NCI-H1417 (cell line): ENCODE results near the gene PATL1.
"Not testable (repeated sequence)": the region's sequence is repeated elsewhere in the genome, so short reads cannot be mapped to it uniquely, and the experiment has no call there.

Source experiments
- DNase-seq, 3 experiments: peaks; one replicate each; lab custom pipeline; 2025; lab: John Stamatoyannopoulos, UW

PATL1 gene, protein sequence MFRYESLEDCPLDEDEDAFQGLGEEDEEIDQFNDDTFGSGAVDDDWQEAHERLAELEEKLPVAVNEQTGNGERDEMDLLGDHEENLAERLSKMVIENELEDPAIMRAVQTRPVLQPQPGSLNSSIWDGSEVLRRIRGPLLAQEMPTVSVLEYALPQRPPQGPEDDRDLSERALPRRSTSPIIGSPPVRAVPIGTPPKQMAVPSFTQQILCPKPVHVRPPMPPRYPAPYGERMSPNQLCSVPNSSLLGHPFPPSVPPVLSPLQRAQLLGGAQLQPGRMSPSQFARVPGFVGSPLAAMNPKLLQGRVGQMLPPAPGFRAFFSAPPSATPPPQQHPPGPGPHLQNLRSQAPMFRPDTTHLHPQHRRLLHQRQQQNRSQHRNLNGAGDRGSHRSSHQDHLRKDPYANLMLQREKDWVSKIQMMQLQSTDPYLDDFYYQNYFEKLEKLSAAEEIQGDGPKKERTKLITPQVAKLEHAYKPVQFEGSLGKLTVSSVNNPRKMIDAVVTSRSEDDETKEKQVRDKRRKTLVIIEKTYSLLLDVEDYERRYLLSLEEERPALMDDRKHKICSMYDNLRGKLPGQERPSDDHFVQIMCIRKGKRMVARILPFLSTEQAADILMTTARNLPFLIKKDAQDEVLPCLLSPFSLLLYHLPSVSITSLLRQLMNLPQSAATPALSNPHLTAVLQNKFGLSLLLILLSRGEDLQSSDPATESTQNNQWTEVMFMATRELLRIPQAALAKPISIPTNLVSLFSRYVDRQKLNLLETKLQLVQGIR

DNA sequence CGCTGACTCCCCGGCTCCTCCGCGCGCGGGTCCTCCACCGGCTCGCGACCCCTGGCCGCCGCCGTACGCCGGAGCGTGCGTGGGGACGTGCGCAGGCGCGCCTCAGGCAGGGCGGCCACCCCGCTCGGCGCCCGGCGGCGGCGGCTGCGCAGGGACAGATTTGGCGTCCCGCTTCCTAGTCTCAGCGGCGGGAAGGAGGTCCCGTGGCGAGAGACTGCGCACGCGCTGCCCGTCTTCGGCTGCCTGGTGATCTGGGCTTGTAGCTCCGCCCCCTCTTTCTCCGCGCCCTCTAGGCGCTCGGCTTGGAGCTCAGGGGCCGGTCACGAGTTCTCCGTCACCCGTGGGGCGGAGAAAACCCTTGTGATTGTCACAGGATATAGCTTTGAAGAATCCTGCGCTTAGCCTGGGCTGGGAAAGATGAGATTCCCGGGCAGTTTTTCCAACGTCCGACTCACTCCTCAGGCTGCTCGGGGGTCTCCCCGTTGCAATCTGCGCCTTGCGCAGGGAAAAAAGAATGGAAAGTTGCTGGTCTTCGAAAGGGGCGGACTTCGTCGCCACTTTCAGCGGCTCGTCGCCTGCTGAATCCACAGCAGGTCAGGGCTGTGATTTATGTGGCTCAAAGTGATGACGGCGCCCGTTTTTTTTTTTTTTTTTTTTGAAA is at the start of gene PATL1:
PATL1 (minus strand) TSS at position 88 of the 661 bp plus-strand sequence. CDS start 142 bp downstream, outside the sequence.
- peak; percentile 97 to 99 (median 98) for DNase-seq

- no peak for DNase-seq
These were observed 47.2 kb upstream of the PATL1 start for GRCh38 chr11:59716051-59716450.

GRCh38 chr11:59713745-59714144 is 44.9 kb upstream of the PATL1 start, which contains the start of gene OR10V1:
OR10V1 (minus strand) TSS chr11:59713845; CDS start chr11:59713845, 0 bp downstream.
- DNase-seq: no peak

GRCh38 chr11:59710136-59710847 is 41.5 kb upstream of the PATL1 start:
- DNase-seq: no peak

DNA sequence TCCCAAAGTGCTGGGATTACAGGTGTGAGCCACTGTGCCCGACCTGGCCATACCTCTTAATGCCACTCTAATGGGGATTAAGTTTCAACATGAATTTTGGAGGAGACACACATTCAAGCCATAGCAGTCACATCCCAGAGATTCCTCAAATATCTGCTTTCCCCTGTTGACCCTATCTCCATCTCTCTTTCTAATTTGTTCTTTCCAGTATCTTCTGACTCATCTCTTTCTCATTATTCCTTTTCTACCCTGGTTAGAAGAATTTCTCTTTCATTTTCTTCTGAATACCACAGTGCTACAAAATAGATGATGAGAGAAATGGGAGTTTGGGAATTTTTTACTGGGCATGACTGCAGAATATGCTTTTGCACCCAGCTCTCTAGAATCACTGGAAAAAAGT is 39.7 kb upstream of the PATL1 start:
- no peak for DNase-seq

- no peak for DNase-seq
These were observed 38.5 kb upstream of the PATL1 start for GRCh38 chr11:59707371-59707770.

- DNase-seq: no peak
These were observed 37.9 kb upstream of the PATL1 start for GRCh38 chr11:59706518-59707285.

DNA sequence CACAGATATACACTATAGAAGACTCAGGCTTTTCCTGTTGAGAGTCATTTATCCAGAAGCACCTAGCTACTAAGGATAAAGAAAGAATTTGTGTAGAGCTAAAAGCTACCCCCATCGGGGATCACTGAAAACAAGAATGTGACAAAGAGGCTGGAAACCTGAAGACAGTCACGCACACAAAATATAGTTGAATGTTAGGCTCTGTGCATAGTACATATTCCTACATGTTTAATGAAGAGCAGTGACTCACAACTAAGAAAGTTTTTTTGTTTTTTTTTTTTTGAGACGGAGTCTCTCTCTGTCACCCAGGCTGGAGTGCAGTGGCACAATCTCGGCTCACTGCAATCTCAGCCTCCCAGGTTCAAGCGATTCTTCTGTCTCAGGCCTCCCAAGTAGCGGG is 36.5 kb upstream of the PATL1 start:
- no peak for DNase-seq

GRCh38 chr11:59703515-59703914 is 34.7 kb upstream of the PATL1 start:
- DNase-seq: not testable (repeated sequence)

DNA sequence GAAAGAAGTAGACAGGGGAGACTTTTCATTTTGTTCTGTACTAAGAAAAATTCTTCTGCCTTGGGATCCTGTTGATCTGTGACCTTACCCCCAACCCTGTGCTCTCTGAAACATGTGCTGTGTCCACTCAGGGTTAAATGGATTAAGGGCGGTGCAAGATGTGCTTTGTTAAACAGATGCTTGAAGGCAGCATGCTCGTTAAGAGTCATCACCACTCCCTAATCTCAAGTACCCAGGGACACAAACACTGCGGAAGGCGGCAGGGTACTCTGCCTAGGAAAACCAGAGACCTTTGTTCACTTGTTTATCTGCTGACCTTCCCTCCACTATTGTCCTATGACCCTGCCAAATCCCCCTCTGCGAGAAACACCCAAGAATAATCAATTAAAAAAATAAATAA is 31.3 kb upstream of the PATL1 start:
- not testable (repeated sequence) for DNase-seq

DNA sequence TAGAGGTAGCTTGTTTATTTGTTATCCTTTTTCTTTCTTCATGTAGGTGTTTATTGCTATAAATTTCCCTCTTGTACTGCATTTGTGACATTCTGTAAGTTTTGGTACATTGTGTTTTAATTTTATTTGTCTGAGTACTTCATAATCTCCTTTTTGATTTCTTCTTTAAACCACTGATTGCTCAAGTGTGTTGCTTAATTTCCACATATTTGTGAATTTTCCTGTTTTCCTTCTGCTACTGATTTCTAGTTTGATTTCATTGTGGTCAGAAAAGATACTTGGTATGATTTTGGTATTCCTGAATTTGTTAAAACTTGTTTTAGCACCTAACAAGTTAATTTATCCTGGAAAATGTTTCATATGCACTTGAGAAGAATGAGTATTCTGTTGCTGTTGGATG is 29.7 kb upstream of the PATL1 start:
- DNase-seq: no peak

GRCh38 chr11:59692915-59693314 is 24.1 kb upstream of the PATL1 start:
- no peak for DNase-seq

GRCh38 chr11:59691156-59691555 is 22.3 kb upstream of the PATL1 start:
- DNase-seq: no peak

GRCh38 chr11:59689015-59689414 is 20.2 kb upstream of the PATL1 start:
- DNase-seq: no peak

- peak in 2 of 3 experiments; percentile 30 to 76 for DNase-seq
These were observed 12.5 kb upstream of the PATL1 start for GRCh38 chr11:59681260-59681725.

GRCh38 chr11:59680287-59681154 is 11.7 kb upstream of the PATL1 start:
- peak; percentile 26 to 73 (median 41) for DNase-seq

- DNase-seq: no peak
These were observed 10.5 kb upstream of the PATL1 start for GRCh38 chr11:59679347-59679746.

DNA sequence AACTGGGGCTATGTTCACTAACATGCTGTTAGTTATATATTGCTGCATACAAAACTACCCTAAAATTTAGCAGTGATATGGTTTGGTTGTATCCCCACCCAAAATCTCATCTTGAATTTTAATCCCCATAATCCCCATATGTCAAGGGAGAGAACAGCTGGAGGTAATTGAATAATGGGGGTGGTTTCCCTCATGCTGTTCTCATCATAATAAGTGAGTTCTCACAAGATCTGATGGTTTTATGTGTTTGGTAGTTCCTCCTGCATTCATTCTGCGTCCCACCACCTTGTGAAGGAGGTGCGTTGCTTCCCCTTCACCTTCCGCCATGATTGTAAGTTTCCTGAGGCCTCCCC is 10.0 kb upstream of the PATL1 start:
- DNase-seq: no peak

GRCh38 chr11:59678118-59678812 is 9.4 kb upstream of the PATL1 start:
- no peak for DNase-seq
